Ectodermal cell (in vitro differentiated cells): ENCODE measurements around the gene MLC1.

Source experiments
- H3K27ac ChIP-seq: 2 replicates; pipeline ENCODE4 v1.7.0; 2013; ENCODE audit warnings: mild to moderate bottlenecking, low read depth, low read length; ENCODE audit not compliant: insufficient read depth, poor library complexity, severe bottlenecking
- H3K27me3 ChIP-seq: 2 replicates; pipeline ENCODE4 v1.7.0; 2013; ENCODE audit warnings: mild to moderate bottlenecking, low read length; ENCODE audit not compliant: insufficient read depth, control insufficient read depth, poor library complexity, severe bottlenecking
- H3K36me3 ChIP-seq: one replicate; pipeline ENCODE4 v1.7.0; 2013; ENCODE audit warnings: low read length; ENCODE audit not compliant: control insufficient read depth, insufficient read depth
- H3K4me1 ChIP-seq: one replicate; pipeline ENCODE4 v1.7.0; 2013; ENCODE audit warnings: low read length; ENCODE audit not compliant: control insufficient read depth, insufficient read depth
- H3K4me3 ChIP-seq: 2 replicates; pipeline ENCODE4 v1.7.0; 2013; ENCODE audit warnings: low read depth, low read length, control low read depth; ENCODE audit not compliant: insufficient read depth
- H3K9me3 ChIP-seq: 2 replicates; pipeline ENCODE4 v1.7.0; 2013; ENCODE audit warnings: mild to moderate bottlenecking, low read length, moderate library complexity; ENCODE audit not compliant: control insufficient read depth
- WGBS, 2 experiments: methylation state at CpG; one replicate each; pipeline ENCODE4 v1.1.7; 2013; ENCODE audit warnings: missing lambda C conversion rate in 2 of 2; 5-methylcytosine and 5-hydroxymethylcytosine counted together

MLC1 gene

DNA sequence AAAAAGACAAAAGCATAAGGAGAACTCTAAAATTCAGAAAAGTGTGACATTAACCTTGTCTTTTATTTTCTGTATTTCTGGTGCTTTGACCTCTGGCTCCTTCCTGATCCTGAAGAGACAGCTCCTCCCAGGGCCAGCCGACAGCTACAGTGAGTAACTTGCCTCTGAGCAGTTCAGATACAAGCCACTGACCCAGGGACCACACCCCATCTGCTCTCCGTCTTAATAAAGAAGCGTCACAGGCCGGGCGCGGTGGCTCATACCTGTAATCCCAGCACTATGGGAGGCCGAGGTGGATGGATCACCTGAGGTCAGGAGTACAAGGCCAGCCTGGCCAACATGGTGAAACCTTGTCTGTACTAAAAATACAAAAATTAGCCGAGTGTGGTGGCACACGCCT is 6.5 kb downstream of the MLC1 start:
- peaks cover 9% of the 10 kb centered on the region for H3K4me1 ChIP-seq
- H3K27ac ChIP-seq, result no peak overlapping the region
- WGBS, 2 experiments, result 92 to 94% methylated on average over 9 of the region's 9 CpGs
- H3K4me3 ChIP-seq, result no peak overlapping the region
- H3K9me3 ChIP-seq, result no peaks in the 10 kb centered on the region
- no peaks in the 10 kb centered on the region for H3K36me3 ChIP-seq
- H3K27me3 ChIP-seq, result no peaks in the 10 kb centered on the region

DNA sequence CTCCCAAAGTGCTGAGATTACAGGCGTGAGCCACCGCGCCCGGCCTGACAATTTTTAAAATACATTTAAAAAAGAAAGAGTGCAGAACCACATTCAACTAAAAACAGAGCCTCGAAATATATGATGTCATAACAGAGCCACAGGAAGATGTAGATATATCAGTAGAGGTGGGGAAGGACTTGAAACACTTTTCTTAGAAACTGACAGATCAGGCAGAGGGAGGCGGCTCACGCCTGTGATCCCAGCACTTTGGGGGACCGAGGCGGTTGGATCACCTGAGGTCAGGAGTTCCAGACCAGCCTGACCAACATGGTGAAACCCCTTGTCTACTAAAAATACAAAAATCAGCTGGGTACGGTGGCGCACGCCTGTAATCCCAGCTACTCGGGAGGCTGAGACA is 7.0 kb downstream of the MLC1 start:
- no peak overlapping the region for H3K27ac ChIP-seq
- 95 to 98% methylated on average over 13 of the region's 13 CpGs for WGBS, 2 experiments
- H3K4me1 ChIP-seq, result peaks cover 6% of the 10 kb centered on the region
- no peaks in the 10 kb centered on the region for H3K9me3 ChIP-seq
- H3K4me3 ChIP-seq, result no peak overlapping the region
- H3K36me3 ChIP-seq, result no peaks in the 10 kb centered on the region
- H3K27me3 ChIP-seq, result no peaks in the 10 kb centered on the region

DNA sequence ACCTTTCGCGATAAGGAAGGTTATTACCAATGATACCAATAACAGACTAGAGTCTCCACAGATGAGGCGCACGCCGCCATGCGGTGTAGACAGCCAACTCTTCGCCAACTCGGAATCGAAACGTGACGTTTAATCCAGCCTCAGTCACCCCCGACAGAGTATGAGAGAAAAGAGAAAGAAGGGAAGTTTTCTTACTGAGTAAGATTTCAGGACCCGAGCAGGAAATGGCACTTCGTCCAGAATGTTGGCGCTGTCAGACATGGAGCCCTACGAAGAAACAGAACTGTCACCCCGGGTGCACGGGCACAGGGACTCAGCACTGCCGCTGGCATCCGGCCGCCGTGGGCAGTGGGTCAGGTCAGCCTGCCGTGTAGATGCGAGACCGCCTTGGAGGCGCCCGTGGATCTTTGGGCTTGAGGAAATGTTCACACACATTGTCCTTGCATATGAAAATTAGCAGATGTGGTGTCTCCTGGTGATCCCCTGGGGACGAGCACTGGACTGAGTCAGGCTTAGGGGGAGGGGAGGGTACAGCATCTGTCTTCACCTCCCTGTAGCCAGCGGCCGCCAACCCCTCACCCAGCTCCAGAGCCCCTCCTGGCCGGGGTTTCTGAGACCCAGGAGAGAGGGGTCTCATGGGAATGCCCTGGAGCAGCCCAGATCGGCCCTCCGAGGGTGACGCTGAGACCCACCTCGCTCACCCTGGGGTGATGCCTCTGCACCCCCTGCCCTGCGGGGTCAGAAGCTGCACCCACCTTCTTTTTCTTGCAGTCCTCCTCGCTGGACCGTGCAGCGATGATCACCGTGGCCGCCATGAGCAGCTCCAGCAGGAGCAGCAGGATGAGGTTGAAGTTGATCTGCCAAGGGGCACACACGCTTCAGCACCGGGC is 8.3 kb downstream of the MLC1 start:
- H3K36me3 ChIP-seq, result no peaks in the 10 kb centered on the region
- no peaks in the 10 kb centered on the region for H3K9me3 ChIP-seq
- peaks cover 4% of the 10 kb centered on the region for H3K4me1 ChIP-seq
- H3K27me3 ChIP-seq, result no peaks in the 10 kb centered on the region
- H3K4me3 ChIP-seq, result no peak overlapping the region
- no peak overlapping the region for H3K27ac ChIP-seq
- 91% methylated on average over 43 of the region's 43 CpGs for WGBS, 2 experiments

DNA sequence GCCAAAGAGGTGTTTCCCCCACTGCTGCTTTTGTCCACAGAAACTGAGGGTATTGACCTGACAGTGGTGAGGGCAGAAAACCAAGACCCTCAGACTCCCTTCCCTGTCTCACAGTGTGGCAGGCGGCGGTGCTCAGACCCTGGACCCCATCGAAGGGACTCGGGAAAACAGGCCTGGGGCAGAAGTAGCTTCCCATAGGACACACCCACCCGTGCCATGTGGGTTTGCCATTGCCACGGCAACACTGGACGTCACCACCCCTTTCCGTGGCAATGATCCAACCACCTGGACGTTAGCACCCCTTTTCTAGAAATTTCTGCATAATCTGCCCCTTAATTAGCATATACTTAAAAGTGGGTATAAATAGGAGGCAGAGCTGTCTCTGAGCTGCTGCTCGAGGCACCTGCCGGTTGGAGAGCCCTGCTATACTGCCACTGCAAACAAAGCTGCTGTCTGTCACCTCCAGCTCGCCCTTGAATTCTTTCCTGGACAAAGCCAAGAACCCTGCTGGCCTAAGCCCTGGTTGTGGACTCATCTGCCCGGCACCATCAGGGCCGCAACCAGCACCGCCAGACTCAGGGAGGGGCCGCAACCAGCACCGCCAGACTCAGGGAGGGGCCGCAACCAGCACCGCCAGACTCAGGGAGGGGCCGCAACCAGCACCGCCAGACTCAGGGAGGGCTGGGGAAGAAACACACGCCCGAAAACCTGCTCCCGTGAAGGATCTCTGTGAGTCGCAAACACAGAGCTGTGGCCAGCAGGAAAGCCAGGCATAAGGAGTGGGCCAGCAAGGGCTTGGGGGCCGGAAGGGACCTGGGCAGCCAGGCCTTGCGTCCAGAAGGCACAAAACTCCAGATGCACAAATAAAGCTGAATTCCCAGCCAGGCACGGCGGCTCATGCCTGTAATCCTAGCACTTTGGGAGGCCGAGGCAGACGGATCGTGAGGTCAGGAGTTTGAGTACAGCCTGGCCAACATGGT is 10.4 kb downstream of the MLC1 start:
- H3K9me3 ChIP-seq, result no peaks in the 10 kb centered on the region
- whole genome bisulfite sequencing, 2 experiments, result 79 to 83% methylated on average over 32 of the region's 32 CpGs
- no peaks in the 10 kb centered on the region for H3K27me3 ChIP-seq
- peaks cover 4% of the 10 kb centered on the region for H3K4me1 ChIP-seq
- no peaks in the 10 kb centered on the region for H3K36me3 ChIP-seq
- H3K27ac ChIP-seq, result no peak overlapping the region
- H3K4me3 ChIP-seq, result no peak overlapping the region

DNA sequence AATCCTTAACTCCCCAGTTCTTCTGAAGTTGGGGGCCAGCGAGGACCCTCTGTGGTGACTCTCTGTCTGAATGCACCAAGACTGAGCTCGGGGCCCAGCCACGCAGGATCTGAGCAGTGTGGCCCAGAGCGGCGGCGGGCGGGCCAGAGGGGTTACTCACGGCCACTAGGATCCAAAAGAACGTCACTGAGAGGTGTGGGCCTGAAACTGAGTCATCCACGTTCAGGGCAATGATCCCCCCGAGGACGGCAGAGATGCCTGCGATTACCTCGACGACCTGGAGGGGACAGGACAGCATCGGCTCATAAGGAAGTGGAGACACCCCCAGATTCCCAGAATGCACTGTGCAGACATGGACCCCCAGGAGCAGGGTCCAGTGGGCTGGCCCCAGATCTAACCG is 11.2 kb downstream of the MLC1 start:
- Histone ChIP-seq H3K4me1 (peaks cover 4% of the 10 kb centered on the region), H3K4me3 (no peak overlapping the region)
- WGBS, 2 experiments, result 79 to 82% methylated on average over 17 of the region's 17 CpGs

DNA sequence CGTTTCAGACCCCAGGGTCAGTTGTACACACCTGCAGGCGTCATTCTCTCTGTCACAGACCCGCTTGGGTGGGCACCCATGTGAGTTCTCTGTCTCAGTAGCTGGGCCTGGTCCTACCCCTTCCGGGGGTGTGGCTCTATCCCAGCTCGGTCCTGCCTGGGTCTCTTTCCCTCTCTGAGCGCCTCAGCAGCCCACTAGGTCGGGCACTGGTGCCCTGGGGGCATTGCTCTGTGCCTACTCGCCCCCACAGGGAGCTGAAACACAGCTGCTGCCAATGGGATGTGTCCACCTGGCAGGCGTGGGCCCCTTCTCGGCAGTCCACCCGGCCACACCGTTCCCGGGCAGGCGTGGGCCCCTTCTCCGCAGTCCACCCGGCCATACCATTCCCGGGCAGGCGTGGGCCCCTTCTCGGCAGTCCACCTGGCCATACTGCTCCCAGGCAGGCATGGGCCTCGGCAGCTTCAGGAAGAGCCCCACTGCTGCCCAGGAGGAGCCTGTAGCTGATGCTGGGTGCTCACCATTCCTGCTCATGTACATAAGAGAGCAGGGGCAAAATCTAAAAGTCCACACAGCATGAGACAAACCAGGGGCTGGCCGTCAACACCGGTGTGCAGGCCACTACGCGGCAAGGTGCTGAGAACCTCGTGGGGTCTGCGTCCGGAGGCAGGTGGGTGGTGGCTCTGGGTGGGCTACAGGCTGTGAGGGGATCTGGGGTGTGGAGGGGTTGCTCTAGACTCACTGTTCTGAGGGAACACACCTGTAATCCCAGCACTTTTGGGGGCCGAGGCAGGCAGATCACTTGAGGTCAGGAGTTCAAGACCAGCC is 12.3 kb downstream of the MLC1 start:
- no peaks in the 10 kb centered on the region for H3K9me3 ChIP-seq
- 90 to 91% methylated on average over 28 of the region's 28 CpGs for WGBS, 2 experiments
- no peaks in the 10 kb centered on the region for H3K36me3 ChIP-seq
- H3K4me3 ChIP-seq, result no peak overlapping the region
- no peaks in the 10 kb centered on the region for H3K27me3 ChIP-seq
- H3K4me1 ChIP-seq, result peaks cover 4% of the 10 kb centered on the region
- no peak overlapping the region for H3K27ac ChIP-seq

More for the DNA sequence above, 11.2 kb downstream of the MLC1 start:
- no peaks in the 10 kb centered on the region for H3K27me3 ChIP-seq
- no peaks in the 10 kb centered on the region for H3K36me3 ChIP-seq
- H3K27ac ChIP-seq, result no peak overlapping the region
- no peaks in the 10 kb centered on the region for H3K9me3 ChIP-seq

- no peak overlapping the region for H3K4me3 ChIP-seq
- peaks cover 4% of the 10 kb centered on the region for H3K4me1 ChIP-seq
- H3K27ac ChIP-seq, result no peak overlapping the region
- no peaks in the 10 kb centered on the region for H3K36me3 ChIP-seq
- 88 to 90% methylated on average over 9 of the region's 9 CpGs for WGBS, 2 experiments
- H3K9me3 ChIP-seq, result no peaks in the 10 kb centered on the region
- no peaks in the 10 kb centered on the region for H3K27me3 ChIP-seq
Observed at GRCh38 chr22:50072167-50072555, 13.1 kb downstream of the MLC1 start.

DNA sequence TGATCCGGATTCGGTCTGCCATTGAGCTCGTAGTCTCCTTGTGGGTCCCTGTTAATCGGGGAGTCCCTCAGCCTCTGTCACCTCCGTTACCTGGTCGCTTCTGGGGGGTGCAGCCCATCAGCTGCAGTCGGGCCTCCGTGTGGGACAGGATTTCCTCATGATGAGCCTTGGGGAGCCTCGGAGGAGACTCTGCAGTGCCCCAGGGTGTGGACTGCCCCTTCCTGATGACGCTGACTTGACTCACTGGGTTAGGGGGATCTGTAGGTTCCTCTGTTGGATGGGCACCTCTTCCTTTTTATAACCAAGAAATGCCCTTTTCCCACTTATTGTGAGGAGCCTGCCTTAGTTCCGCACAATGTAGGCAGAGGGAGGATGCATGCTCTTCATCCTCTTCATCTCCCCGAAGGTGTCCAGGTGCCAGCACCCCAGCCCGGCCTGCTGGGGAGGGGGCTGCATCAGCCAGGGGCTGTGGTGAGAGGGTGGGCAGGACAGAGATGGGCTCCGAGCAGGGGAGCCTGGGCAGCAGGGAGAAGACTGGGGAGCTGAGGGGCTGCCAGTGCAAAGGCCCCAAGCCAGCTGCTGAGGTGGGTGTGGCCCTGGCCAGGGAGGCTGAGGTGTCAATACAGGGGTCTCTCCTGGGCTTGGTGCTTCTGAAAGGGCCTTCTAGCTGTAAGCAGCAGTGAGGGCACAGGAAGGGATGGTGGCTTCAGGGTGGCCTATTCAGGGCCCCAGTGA is 13.6 kb downstream of the MLC1 start:
- no peak overlapping the region for H3K4me3 ChIP-seq
- no peaks in the 10 kb centered on the region for H3K27me3 ChIP-seq
- peaks cover 4% of the 10 kb centered on the region for H3K4me1 ChIP-seq
- no peak overlapping the region for H3K27ac ChIP-seq
- H3K36me3 ChIP-seq, result no peaks in the 10 kb centered on the region
- WGBS, 2 experiments, result 93% methylated on average over 14 of the region's 14 CpGs
- no peaks in the 10 kb centered on the region for H3K9me3 ChIP-seq

DNA sequence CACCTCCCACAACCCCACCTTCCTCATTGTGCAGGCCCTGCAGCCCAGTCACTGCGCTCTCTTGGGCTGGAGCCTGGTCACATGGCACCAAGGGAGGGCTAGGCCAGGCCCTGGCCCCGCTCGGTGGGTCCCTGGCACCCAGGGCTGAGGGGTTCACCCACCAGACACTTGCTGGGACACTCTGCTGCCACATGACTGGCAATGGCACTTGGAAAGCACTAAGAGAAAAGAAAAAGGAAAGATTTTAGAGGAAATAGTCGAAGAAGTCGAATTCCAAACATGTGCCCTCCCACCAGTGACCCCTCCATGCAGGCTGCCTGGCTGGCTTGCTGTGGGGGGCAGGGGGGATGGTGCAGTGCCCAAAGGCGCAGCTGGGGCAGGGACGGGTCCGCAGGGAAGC is 14.9 kb downstream of the MLC1 start:
- no peaks in the 10 kb centered on the region for H3K9me3 ChIP-seq
- no peak overlapping the region for H3K27ac ChIP-seq
- 86 to 87% methylated on average over 8 of the region's 8 CpGs for WGBS, 2 experiments
- no peak overlapping the region for H3K4me3 ChIP-seq
- no peaks in the 10 kb centered on the region for H3K27me3 ChIP-seq
- no peaks in the 10 kb centered on the region for H3K36me3 ChIP-seq
- peaks cover 4% of the 10 kb centered on the region for H3K4me1 ChIP-seq
